Fibroblast of skin of right biceps (primary cell): ENCODE results near the gene MIPOL1.
"Not testable (repeated sequence)": the region's sequence is repeated elsewhere in the genome, so short reads cannot be mapped to it uniquely, and the experiment has no call there.

Experiments
- DNase-seq: peaks from one replicate; pipeline ENCODE4 v3.0.0-alpha.2; 2013

MIPOL1 gene

GRCh38 chr14:37187840-37188577 lies 9.7 kb upstream of the MIPOL1 start:
- not testable (repeated sequence) for DNase-seq

- not testable (repeated sequence) for DNase-seq
Measured at GRCh38 chr14:37189733-37190132, 8.0 kb upstream of the MIPOL1 start.

GRCh38 chr14:37194698-37195097 lies 3.0 kb upstream of the MIPOL1 start:
- DNase-seq, result no peak

GRCh38 chr14:37195327-37195726 lies 2.4 kb upstream of the MIPOL1 start:
- peak; percentile 51 for DNase-seq

- DNase-seq, result peak; percentile 22
Measured at GRCh38 chr14:37196604-37197420, 925 bp upstream of the MIPOL1 start.

GRCh38 chr14:37198273-37198598 lies 499 bp downstream of the MIPOL1 start:
- DNase-seq, result no peak

- no peak for DNase-seq
Measured at GRCh38 chr14:37198907-37199306, 1.2 kb downstream of the MIPOL1 start.

- no peak for DNase-seq
Measured at GRCh38 chr14:37201724-37202123, 4.0 kb downstream of the MIPOL1 start.

GRCh38 chr14:37202265-37202664 lies 4.5 kb downstream of the MIPOL1 start:
- DNase-seq, result peak; percentile 24

GRCh38 chr14:37202812-37203211 lies 5.1 kb downstream of the MIPOL1 start:
- no peak for DNase-seq

- DNase-seq, result no peak
Measured at GRCh38 chr14:37203423-37203822, 5.7 kb downstream of the MIPOL1 start.

GRCh38 chr14:37205623-37206605 lies 8.2 kb downstream of the MIPOL1 start:
- not testable (repeated sequence) for DNase-seq

- DNase-seq, result not testable (repeated sequence)
Measured at GRCh38 chr14:37209617-37210016, 11.9 kb downstream of the MIPOL1 start.

GRCh38 chr14:37210448-37210847 lies 12.7 kb downstream of the MIPOL1 start:
- no peak for DNase-seq

- no peak for DNase-seq
Measured at GRCh38 chr14:37213016-37213415, 15.3 kb downstream of the MIPOL1 start.

GRCh38 chr14:37215345-37215744 lies 17.6 kb downstream of the MIPOL1 start:
- DNase-seq, result no peak

GRCh38 chr14:37221073-37221472 lies 23.3 kb downstream of the MIPOL1 start:
- no peak for DNase-seq

- no peak for DNase-seq
Measured at GRCh38 chr14:37223947-37224474, 26.3 kb downstream of the MIPOL1 start.

GRCh38 chr14:37225668-37226067 lies 27.9 kb downstream of the MIPOL1 start:
- DNase-seq, result not testable (repeated sequence)

GRCh38 chr14:37230551-37231194 lies 32.9 kb downstream of the MIPOL1 start:
- DNase-seq, result peak; percentile 60

- DNase-seq, result peak; percentile 61
Measured at GRCh38 chr14:37232907-37233481, 35.3 kb downstream of the MIPOL1 start.

GRCh38 chr14:37234222-37234621 lies 36.5 kb downstream of the MIPOL1 start:
- no peak for DNase-seq
